HG03139 (cell line): Measurements from ENCODE around the gene PLCL1.
"Not testable (repeated sequence)": the region's sequence is repeated elsewhere in the genome, so short reads cannot be mapped to it uniquely, and the experiment has no call there.

Source experiments
- ATAC-seq: cut with Tn5 transposase; IDR thresholded peaks from one replicate; pipeline ENCODE4 v1.9.1; 2021; ENCODE audit not compliant: unreplicated experiment

The PLCL1 gene

DNA sequence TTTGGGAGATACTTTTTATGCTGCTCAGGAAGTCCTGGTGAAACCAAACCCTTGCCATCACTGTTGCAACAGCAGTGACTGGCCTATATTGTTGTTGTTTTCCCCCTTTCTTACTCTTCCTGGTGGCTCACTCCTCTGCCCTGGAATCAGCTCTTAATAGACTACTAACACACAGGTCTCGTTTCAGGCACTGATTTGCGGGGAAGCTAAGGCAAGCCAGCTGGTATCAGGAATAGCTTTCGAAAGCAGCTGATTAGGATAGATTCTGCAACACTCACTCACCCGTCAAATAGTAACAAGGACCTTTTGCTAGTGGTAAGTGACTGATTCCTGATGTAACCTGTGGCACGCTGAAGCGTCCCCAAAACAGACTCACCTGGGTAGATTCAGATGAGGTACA, 360.4 kb downstream of the PLCL1 start:
- ATAC-seq, result no peak

DNA sequence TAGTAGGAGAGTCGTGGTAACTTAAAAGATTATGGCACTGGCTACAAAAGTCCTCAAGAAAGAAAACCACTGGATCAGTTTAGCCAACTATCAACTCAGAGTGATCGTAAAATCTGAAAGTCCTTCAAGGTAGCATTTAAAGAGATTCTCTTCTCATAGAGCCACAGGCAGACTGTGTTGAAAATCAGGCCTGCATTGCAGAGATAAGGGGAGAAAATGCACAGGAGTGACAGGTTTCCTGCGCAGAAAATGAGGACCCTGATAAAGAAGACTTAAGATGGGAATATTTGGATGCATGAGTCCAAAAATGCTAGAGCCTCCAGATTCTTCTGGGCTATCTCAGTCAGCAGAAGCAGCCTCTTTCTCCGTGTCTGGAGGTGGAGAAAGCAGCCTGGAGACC, 360.9 kb downstream of the PLCL1 start:
- no peak for ATAC-seq

DNA sequence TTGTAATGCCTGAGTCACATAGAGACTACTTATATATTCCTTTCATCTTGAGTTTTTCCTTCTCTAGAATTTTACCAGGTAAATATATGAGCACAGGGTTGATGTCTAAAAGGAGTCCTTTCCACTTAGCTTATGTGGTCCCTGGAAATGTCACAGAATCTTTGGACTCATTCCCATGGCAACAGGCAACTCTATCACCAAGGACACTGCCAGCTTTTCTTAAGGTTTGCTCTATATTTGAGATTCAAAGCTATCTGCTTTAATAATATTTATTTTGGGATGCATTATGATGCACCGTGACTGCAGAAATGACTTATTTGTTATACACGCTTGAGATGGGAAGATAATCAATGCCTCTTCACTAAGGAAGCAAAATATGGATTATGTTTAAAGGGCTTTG, 363.0 kb downstream of the PLCL1 start:
- ATAC-seq, result no peak

- no peak for ATAC-seq
Observed at GRCh38 chr2:198168651-198169050, 364.3 kb downstream of the PLCL1 start.

DNA sequence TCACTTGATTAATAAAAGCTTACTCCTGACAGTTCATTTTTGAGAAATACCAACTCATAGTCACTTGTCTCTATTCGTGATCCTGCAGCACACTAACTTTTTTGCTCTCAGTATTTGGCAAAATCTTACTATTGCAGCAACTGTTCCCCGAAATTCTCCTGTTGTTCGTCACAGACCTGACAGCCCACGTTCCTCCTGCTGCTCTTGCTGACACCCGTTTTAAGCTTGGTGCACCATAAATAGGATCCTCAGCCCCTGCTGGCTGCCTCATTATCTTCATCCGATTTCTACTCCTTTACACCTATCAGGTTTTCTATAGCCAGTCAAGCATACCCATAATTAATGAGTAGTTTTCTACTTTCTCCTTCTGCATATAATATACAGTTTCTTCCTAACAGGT, 368.8 kb downstream of the PLCL1 start:
- ATAC-seq, result no peak

DNA sequence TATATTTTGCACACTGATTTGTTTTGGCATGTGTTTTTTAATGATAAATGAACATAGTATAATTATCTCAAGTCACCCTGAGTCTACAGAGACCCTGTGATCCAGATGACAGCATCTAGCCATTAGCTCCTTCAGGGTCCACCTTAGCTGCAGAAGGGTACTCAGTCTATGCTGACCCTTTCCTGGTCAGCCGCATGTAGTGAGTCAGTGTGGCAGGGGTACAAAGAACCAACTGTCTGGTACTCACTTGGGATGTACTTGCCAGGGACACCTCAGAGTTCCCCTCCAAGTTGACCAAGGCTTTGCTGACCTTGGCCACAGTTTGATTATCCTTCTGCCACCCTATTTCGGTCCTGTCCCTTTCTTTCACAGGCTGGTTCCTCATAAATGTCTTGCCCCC, 369.5 kb downstream of the PLCL1 start:
- no peak for ATAC-seq

DNA sequence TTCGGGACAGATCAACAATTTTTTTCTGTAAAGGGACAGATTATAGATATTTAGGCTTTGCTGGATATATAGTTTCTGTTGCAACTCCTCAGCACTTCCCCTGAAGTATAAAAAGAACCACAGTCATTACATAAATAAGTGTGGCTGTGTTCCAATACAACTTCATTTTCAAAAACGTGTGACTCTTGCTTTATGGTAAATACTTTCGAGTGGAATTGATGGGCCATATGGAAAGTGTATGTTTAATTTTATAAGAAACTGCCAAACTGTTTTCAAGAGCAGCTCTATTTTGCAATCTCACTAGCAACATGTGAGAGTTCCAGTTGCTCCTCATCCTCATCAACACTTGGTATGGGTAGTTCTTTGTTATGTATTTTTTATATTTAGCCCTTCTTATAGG, 370.9 kb downstream of the PLCL1 start:
- ATAC-seq, result no peak

- no peak for ATAC-seq
Observed at GRCh38 chr2:198177040-198177439, 372.6 kb downstream of the PLCL1 start.

GRCh38 chr2:198178766-198179165, 374.4 kb downstream of the PLCL1 start:
- no peak for ATAC-seq

- ATAC-seq, result no peak
Observed at GRCh38 chr2:198186257-198186656, 381.9 kb downstream of the PLCL1 start.

- no peak for ATAC-seq
Observed at GRCh38 chr2:198187841-198188240, 383.4 kb downstream of the PLCL1 start.

GRCh38 chr2:198188982-198189381, 384.6 kb downstream of the PLCL1 start:
- ATAC-seq, result no peak

- no peak for ATAC-seq
Observed at GRCh38 chr2:198191651-198192050, 387.3 kb downstream of the PLCL1 start.

DNA sequence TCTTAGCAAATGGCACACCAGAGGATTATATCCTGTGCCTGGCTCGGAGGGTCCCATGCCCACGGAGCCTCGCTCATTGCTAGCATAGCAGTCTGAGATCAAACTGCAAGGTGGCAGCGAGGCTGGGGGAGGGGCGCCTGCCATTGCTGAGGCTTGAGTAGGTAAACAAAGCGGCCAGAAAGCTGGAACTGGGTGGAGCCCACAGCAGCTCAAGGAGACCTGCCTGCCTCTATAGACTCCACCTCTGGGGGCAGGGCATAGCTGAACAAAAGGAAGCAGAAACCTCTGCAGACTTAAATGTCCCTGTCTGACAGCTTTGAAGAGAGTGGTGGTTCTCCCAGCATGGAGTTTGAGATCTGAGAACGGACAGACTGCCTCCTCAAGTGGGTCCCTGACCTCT, 392.2 kb downstream of the PLCL1 start:
- not testable (repeated sequence) for ATAC-seq
